RPMI8226 (cell line): ENCODE results near the gene COPS7A.

Source experiments
- DNase-seq: peaks from one replicate; pipeline ENCODE4 v3.0.0-alpha.2; 2015

Gene COPS7A

DNA sequence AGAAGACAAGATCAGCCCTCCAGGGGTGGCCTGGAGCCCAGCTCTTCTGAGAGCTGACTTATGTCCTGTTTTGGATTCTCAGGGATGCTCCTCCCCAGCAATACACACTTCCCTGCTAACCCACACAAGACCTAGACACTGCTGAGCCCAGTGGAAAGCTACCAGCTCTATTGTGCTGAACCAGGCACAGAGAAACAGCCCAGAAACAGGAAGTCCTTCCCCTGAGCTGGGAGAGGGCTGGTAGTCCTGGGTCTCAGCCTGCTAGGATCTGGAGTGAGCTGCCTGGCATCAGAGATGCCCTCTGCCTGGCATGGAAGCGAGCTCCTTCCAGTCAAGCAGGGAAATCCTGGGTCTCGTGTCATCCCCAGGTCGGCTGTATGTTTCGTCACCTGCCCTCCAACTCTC is 47.2 kb downstream of the COPS7A start:
- peak; percentile 60 for DNase-seq

DNA sequence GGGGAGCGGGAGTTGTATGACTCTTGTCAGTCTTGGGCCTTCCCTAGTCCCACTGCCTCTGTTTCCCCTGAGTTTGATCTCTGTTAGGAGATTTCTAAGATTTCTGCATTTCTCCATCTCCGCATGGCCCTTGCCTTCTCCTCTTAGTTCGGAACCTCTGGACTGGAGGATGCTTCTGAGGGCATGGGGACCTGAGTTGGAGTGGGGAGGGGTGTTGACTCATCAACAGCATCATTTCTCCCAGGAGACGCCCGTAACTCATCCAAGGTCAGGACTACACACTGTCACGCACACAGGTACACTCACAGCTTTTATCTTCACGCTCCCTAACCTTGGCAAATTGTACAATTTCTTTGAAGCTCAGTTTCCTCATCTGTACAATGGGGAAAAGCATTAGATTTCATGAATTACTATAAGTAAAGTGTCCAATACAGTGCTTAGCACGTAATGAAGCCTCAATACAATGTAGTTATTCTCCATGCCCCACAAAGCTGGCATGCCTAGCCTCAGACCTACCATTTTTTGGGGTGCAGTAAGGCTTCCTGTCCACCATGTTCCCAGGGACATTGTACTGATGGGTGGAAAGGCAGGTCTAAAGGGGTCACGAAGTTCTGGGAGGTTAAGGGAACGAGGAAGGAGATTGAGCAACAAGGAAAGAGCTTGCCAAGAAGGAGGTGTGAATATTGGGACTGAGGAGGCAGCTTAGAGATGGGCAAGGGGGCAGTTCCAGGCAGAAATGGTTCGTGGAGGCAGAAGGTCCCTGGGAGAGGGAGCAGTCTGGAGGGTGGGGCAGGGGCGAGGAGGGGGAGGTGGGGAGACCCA is 47.9 kb downstream of the COPS7A start:
- DNase-seq = no peak

DNA sequence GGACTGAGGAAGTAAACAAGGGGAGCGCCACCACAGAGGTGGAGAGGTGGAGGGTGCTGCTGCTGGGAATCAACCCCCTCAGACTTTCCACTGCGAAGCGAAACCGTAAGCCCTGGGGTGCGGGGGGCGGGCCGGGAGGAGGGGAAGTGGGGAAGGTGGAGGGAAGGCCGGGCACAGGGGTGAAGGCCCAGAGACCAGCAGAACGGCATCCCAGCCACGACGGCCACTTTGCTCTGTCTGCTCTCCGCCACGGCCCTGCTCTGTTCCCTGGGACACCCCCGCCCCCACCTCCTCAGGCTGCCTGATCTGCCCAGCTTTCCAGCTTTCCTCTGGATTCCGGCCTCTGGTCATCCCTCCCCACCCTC is 48.5 kb downstream of the COPS7A start, which contains the start of gene LAG3:
Gene LAG3 (plus strand): TSS at position 190 of the 365 bp plus-strand sequence. CDS start 333 bp downstream, outside the sequence.
- no peak for DNase-seq

DNA sequence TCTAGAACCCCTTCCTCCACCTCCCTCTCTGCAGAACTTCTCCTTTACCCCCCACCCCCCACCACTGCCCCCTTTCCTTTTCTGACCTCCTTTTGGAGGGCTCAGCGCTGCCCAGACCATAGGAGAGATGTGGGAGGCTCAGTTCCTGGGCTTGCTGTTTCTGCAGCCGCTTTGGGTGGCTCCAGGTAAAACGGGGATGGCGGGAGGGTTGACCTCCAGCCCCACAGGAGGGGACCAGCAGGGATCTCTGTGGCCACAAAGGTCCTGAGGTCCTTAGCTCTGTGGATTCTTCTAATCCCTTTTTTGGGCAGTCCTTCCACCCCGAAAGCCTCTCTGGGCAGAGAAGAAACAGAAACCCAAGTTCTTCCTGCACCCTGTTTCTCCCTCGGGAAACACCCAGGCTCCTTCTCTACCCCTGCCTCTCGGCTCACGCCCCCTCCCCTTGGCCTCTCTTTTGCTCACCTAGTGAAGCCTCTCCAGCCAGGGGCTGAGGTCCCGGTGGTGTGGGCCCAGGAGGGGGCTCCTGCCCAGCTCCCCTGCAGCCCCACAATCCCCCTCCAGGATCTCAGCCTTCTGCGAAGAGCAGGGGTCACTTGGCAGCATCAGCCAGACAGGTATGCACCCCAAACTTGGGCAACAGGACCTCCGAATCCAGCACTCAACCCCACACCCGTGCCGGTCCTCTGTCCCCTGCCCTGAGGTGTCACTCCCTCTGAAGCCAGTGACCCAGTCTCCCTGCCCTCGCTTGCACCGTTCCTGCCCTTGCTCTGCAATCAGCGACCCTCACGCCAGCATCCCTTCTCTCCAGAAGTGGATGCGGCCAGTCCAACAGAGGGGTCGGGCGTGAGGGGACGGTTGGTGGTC is 49.1 kb downstream of the COPS7A start:
- no peak for DNase-seq

DNA sequence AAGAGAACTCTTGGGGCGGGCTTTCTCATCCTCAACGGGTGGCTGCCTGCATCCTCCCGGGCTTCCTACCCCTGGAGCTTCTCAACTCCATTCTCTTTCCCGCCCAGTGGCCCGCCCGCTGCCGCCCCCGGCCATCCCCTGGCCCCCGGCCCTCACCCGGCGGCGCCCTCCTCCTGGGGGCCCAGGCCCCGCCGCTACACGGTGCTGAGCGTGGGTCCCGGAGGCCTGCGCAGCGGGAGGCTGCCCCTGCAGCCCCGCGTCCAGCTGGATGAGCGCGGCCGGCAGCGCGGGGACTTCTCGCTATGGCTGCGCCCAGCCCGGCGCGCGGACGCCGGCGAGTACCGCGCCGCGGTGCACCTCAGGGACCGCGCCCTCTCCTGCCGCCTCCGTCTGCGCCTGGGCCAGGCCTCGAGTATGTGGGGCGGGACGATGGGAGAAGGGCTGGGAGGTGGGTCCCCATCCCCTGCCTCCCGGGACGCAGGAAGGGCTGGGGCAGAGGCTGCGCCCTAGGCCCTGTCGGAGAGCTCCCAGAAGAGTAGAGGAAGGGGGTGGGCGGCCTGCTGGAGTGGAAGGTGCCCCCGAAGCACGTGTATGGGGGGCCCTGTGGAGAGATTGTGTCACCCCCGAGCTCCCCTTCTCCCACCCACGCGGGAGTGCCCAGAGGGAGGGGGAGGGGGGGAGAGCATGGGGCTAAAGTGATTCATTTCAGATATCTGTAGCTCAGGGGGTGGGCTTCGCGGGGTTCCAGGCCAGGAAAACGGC is 49.9 kb downstream of the COPS7A start:
- no peak for DNase-seq

DNA sequence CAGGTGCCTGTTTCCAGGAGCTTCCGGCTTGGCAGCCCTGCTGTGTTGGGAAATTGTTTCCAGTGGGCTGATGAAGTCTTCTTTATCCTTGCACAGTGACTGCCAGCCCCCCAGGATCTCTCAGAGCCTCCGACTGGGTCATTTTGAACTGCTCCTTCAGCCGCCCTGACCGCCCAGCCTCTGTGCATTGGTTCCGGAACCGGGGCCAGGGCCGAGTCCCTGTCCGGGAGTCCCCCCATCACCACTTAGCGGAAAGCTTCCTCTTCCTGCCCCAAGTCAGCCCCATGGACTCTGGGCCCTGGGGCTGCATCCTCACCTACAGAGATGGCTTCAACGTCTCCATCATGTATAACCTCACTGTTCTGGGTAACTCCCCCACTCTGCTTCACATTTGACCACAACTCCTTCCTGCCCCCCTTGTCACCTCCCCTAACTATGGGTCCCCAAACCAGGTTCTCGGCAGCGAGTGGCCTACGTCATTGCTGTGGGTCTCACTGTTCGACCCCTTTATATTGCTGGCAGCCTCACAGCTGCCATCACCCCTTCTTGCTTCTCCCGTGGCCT is 50.7 kb downstream of the COPS7A start:
- no peak for DNase-seq

DNA sequence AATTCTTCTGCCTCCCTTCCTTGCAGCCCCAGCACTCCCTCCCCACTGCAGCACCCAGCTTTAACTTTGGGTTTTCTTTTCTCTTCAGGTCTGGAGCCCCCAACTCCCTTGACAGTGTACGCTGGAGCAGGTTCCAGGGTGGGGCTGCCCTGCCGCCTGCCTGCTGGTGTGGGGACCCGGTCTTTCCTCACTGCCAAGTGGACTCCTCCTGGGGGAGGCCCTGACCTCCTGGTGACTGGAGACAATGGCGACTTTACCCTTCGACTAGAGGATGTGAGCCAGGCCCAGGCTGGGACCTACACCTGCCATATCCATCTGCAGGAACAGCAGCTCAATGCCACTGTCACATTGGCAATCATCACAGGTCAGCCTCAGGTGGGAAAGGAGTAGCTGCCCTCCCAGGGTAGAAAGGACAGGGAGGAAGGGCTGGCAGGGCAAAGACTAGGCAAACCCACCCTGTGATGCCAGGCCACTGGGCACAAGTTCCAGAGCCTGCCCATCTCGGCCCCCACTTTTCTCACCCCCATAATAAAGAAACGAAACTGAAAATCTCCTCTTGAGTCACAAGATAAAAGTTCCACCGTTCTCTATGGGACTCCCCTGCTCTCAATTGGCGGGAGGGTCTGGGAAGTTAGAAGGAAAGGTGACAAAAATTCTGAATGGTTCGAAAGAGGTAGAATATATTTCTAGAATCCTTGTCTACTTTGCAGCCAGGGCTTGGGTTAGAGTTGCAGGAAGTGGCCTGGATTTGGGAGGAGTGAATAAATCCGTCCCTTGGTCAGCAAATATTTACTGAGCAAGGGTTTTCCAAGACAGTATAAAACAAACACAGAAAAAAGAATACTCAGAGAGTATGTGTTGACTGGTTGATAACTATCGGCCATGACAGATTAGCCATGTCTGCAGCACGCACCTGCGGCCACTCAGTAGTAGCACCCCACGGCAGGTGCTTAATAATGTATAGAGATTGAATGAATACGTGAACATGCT is 51.6 kb downstream of the COPS7A start:
- DNase-seq = no peak

DNA sequence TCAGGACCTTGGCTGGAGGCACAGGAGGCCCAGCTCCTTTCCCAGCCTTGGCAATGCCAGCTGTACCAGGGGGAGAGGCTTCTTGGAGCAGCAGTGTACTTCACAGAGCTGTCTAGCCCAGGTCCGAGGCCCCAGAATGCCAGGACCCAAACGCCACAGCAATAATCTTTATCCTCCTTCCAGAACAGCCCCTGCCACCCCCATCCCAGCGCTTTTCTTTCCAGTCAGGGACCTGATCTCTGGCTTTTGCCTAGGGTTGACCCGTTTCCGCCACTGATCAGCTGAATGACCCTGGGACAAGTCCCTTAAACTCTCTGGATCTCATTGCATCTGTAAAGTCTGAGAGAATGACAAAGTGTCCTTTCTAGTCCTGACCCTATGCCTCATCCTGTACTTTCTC is 53.5 kb downstream of the COPS7A start:
- DNase-seq = no peak

DNA sequence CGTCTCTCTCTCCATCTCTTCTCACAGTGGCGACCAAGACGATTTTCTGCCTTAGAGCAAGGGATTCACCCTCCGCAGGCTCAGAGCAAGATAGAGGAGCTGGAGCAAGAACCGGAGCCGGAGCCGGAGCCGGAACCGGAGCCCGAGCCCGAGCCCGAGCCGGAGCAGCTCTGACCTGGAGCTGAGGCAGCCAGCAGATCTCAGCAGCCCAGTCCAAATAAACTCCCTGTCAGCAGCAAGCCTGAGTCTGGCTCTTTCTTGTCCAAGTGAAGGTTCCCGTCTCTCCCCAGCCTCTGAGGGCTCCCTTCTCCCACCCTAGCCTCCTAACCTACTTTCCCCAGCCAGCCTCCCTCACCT is 54.3 kb downstream of the COPS7A start:
- DNase-seq = no peak

DNA sequence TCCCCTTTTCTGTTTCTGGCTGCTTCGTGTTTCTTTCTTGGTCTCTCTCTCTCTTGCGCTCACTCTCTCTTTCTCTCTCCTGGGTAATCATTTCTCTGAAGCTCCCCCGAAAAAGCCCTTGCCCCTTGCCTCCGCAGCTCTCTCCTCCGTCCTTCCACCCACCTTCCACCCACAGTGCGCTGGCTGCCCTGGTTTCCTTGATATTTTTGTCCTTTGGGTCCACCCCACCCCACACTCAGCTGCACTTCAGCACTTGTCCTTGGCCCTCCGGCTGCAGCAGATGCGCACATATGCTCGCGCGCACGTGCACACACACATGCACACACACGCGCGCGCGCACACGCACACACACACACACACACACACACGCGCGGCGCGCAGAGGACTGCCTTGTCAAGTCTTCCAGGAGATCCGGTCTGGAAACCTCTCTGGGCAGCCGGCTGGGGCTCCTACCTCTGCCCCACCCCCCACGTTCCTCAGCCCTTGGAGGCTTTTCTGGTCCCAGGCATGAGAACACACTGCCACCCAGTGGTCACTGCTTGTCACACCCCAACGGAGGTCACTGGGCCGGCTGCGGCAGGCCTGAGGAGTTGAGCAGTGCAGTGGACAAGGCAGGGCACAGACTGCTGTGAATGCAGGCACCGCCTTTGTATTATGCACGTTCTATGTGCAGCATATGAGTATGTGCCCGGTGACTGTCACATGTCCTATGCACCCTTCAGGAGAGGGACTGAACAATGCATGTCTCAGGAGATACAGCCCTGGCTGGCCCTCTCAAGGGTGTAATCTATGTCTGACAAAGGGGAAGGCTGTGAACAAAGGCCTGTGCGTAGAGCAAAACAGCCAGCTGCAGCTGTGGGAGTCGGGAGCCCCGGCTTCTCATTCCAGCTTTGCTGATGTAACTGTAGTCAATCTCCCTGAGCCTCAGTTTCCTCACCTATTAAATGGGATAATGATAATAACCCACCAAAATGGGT is 55.0 kb downstream of the COPS7A start:
- peak; percentile 95 for DNase-seq

DNA sequence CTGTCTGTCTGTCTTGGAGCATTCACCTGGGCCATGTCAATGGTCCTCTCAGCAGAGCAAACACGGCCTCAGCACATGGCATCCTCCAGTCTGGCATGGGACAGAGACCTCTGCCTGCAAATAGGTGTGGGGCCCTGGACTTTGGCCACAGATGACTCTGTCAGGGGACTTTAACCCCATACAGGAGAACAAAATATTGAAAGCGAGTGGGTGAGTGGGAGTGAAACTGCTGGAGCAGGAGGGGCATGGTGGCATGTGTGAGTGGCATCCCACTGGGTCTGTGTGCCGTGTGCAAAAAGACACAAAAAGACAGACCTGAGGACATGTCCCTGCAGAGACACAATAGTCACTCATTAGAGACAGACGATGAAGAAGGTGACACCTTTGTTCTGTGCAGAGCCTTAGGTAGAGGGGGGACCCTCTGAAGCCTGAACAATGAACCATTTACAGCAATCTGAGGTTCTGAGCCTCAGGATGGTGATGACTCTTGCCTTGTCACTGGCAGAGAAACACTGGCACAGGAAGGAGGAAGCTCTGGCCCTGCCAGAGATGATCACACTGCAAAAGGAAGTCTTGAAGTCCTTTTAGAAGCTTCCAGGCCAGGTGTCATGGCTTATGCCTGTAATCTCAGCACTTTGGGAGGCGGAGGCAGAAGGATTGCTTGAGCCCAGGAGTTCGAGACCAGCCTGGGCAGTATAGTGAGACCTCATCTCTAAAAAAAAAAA is 56.0 kb downstream of the COPS7A start:
- peak; percentile 5 for DNase-seq

DNA sequence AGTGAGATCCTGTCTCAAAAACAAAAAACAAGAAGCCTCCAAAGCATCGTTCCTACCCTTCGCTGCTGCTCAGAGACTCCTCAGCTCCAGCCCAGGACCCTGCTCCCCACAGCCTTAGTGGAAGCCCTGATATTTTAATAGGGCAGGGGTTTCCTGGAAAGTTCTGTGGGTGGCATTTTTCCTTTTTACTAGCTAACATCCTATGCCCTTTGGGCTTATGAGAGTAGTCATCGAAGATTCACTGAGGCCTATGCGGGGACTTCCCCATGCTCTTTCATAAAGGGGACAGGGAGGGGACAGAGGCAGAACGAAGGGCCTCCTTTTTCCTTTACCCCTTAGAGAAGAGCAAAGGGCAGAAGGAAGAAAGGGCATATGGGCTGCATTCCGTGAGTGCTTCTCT is 56.7 kb downstream of the COPS7A start:
- DNase-seq = peak; percentile 0
